Keratinocyte (primary cell): Measurements from ENCODE around the gene MICAL2. TPM values are rescaled to one million over a fixed set of nuclear protein-coding genes. Genes with fewer than 3 reads are reported as not detected.

Source experiments
- DNase-seq: peaks from one replicate; pipeline ENCODE4 v3.0.0-alpha.2; 2011; ENCODE audit warnings: low read depth, missing footprints, low spot score
- FAIRE-seq: peaks from 2 replicates; lab custom pipeline; 2011; peaks lifted over from hg19 to GRCh38; lab: Jason Lieb, UNC
- H2AFZ ChIP-seq: 2 replicates; pipeline ENCODE4 v1.6.0; 2012; ENCODE audit warnings: low read length, control low read depth, inconsistent platforms; ENCODE audit not compliant: control insufficient read depth
- H3K27ac ChIP-seq: 2 replicates; pipeline ENCODE4 v1.5.1; 2011; ENCODE audit warnings: low read length; ENCODE audit not compliant: control insufficient read depth, insufficient read depth
- H3K27me3 ChIP-seq: 3 replicates; pipeline ENCODE4 v1.6.0; 2011; ENCODE audit warnings: low read length; ENCODE audit not compliant: control insufficient read depth, insufficient read depth; ENCODE audit errors: extremely low read depth
- H3K36me3 ChIP-seq, 2 experiments: 2 replicates in 1 of 2; 3 replicates in 1 of 2; pipeline ENCODE4 v1.5.1; 2011; ENCODE audit warnings: low read length in 2 of 2, mild to moderate bottlenecking in 1 of 2; ENCODE audit not compliant: control insufficient read depth in 2 of 2, insufficient read depth in 2 of 2; ENCODE audit errors: extremely low read depth in 1 of 2
- H3K4me1 ChIP-seq: 3 replicates; pipeline ENCODE4 v1.5.1; 2011; ENCODE audit warnings: low read length; ENCODE audit not compliant: control insufficient read depth, insufficient read depth; ENCODE audit errors: extremely low read depth
- H3K4me2 ChIP-seq: 3 replicates; pipeline ENCODE4 v1.6.0; 2011; ENCODE audit warnings: low read depth, low read length; ENCODE audit not compliant: control insufficient read depth, insufficient read depth; ENCODE audit errors: extremely low read depth
- H3K4me3 ChIP-seq, 3 experiments: fragments of 200-600 bp in 1 of 3; sonication (generic) in 1 of 3; 2 replicates in 2 of 3; 3 replicates in 1 of 3; pipeline ENCODE4 v1.5.1; 2011 to 2016; ENCODE audit warnings: low read length in 3 of 3, mild to moderate bottlenecking in 3 of 3, control low read depth in 2 of 3, inconsistent platforms in 1 of 3, low read depth in 1 of 3, mixed read lengths in 1 of 3, mixed run types in 1 of 3, moderate library complexity in 1 of 3; ENCODE audit not compliant: control insufficient read depth in 2 of 3, insufficient read depth in 2 of 3; ENCODE audit errors: extremely low read depth in 1 of 3
- H3K79me2 ChIP-seq: 2 replicates; pipeline ENCODE4 v1.6.0; 2012; ENCODE audit warnings: low read length; ENCODE audit not compliant: control insufficient read depth, insufficient read depth
- H3K9ac ChIP-seq: 3 replicates; pipeline ENCODE4 v1.6.0; 2011; ENCODE audit warnings: low read length; ENCODE audit not compliant: control insufficient read depth, insufficient read depth; ENCODE audit errors: extremely low read depth
- H3K9me1 ChIP-seq: 3 replicates; pipeline ENCODE4 v1.6.0; 2011; ENCODE audit warnings: low read length; ENCODE audit not compliant: control insufficient read depth, insufficient read depth; ENCODE audit errors: extremely low read depth
- H3K9me3 ChIP-seq: 2 replicates; pipeline ENCODE4 v1.5.1; 2012; ENCODE audit warnings: low read depth, low read length; ENCODE audit not compliant: control insufficient read depth
- H4K20me1 ChIP-seq: 3 replicates; pipeline ENCODE4 v1.6.0; 2011; ENCODE audit warnings: low read length; ENCODE audit not compliant: control insufficient read depth, insufficient read depth; ENCODE audit errors: extremely low read depth
- EZH2 ChIP-seq: IDR thresholded peaks from one replicate; pipeline ENCODE4 v1.6.1; 2012; ENCODE audit warnings: inconsistent platforms, mild to moderate bottlenecking, low read length, moderate library complexity
- dilution Hi-C: fragments of 300-500 bp; cut with MboI; formaldehyde crosslinking; loops from one replicate; pipeline ENCODE4 v1.7.0; 2020; ENCODE audit warnings: low sequenced_read_pairs; ENCODE audit not compliant: extremely low pct_ligation_motif_present
- polyA plus RNA-seq, 5 experiments: library from polyadenylated mRNA; depleted of rRNA in 3 of 5; stranded (reverse) in 3 of 5; stranded (forward) in 1 of 5; unstranded in 1 of 5; fragments of >200 nt; gene quantifications; 1 replicate in 1 of 5; 2 replicates in 3 of 5; 3 replicates in 1 of 5; pipeline versions ENCODE4 v1.2.1 to v1.2.3, GENCODE V29; 2011 to 2012; ENCODE audit warnings: missing spikeins in 2 of 5, low read depth in 1 of 5, low replicate concordance in 1 of 5
- TF ChIP-seq, protein P1 (sequence below), 3 experiments: IDR thresholded peaks in 1 of 3; conservative IDR thresholded peaks in 1 of 3; optimal IDR thresholded peaks in 1 of 3; 2 replicates in 2 of 3; 3 replicates in 1 of 3; pipeline versions ENCODE3 to v1.5.1; 2011; ENCODE audit warnings: low read length in 3 of 3, mild to moderate bottlenecking in 3 of 3, moderate library complexity in 2 of 3, control low read depth in 1 of 3, inconsistent platforms in 1 of 3; ENCODE audit not compliant: insufficient read depth in 2 of 3; ENCODE audit errors: extremely low read depth in 1 of 3

The MICAL2 gene
- polyA plus RNA-seq, 1 donor (not counting 4 experiments of a cell fraction or from before 2014, with no cell fraction given), result 83.9 TPM

- Histone ChIP-seq H3K4me1 (peaks cover 5% of the 10 kb centered on the region), H3K9ac (no peak overlapping the region), H3K9me3 (no peaks in the 10 kb centered on the region), H4K20me1 (no peaks in the 10 kb centered on the region), H3K27me3 (no peaks in the 10 kb centered on the region), H3K79me2 (no peaks in the 10 kb centered on the region), H3K9me1 (no peaks in the 10 kb centered on the region), H2AFZ (no peak overlapping the region), H3K4me2 (no peak overlapping the region), H3K36me3 (peaks cover 78 to 83% of the 10 kb centered on the region in 2 experiments), H3K27ac (no peak overlapping the region), H3K4me3 (no peak overlapping the region)
- DNase-seq, result no peak
- TF ChIP-seq, protein P1, sequence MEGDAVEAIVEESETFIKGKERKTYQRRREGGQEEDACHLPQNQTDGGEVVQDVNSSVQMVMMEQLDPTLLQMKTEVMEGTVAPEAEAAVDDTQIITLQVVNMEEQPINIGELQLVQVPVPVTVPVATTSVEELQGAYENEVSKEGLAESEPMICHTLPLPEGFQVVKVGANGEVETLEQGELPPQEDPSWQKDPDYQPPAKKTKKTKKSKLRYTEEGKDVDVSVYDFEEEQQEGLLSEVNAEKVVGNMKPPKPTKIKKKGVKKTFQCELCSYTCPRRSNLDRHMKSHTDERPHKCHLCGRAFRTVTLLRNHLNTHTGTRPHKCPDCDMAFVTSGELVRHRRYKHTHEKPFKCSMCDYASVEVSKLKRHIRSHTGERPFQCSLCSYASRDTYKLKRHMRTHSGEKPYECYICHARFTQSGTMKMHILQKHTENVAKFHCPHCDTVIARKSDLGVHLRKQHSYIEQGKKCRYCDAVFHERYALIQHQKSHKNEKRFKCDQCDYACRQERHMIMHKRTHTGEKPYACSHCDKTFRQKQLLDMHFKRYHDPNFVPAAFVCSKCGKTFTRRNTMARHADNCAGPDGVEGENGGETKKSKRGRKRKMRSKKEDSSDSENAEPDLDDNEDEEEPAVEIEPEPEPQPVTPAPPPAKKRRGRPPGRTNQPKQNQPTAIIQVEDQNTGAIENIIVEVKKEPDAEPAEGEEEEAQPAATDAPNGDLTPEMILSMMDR (optimal IDR thresholded peaks at IDR 0.05 in 1 of 3, IDR thresholded peaks at IDR 0.05 in 1 of 3, conservative IDR thresholded peaks at IDR 0.05 in 1 of 3; ENCODE audit: extremely low read depth in 1 of 3, insufficient read depth in 2 of 3, low read length in 3 of 3), result no peak
- TF ChIP-seq EZH2, result no peak
- no peak for FAIRE-seq
- dilution Hi-C loops, result no loop called here
Measured at GRCh38 chr11:12222055-12222792, 111.8 kb downstream of the MICAL2 start.

GRCh38 chr11:12223771-12224536, 113.6 kb downstream of the MICAL2 start:
- Histone ChIP-seq H3K27me3 (no peaks in the 10 kb centered on the region), H3K4me1 (peaks cover 5% of the 10 kb centered on the region), H3K27ac (peak overlapping the region; percentile 19), H3K4me2 (no peak overlapping the region), H3K9me3 (no peaks in the 10 kb centered on the region), H3K9ac (no peak overlapping the region), H4K20me1 (no peaks in the 10 kb centered on the region), H3K9me1 (no peaks in the 10 kb centered on the region), H2AFZ (no peak overlapping the region), H3K79me2 (no peaks in the 10 kb centered on the region), H3K4me3 (no peak overlapping the region), H3K36me3 (peaks cover 75 to 84% of the 10 kb centered on the region in 2 experiments)
- TF ChIP-seq, protein P1 (optimal IDR thresholded peaks at IDR 0.05 in 1 of 3, IDR thresholded peaks at IDR 0.05 in 1 of 3, conservative IDR thresholded peaks at IDR 0.05 in 1 of 3; ENCODE audit: extremely low read depth in 1 of 3, insufficient read depth in 2 of 3, low read length in 3 of 3), result no peak
- no peak for TF ChIP-seq EZH2
- dilution Hi-C loops, result no loop called here
- DNase-seq (no peak), FAIRE-seq (no peak)
